Measurements from ENCODE around the gene FOXB2.
"Not testable (repeated sequence)": the region's sequence is repeated elsewhere in the genome, so short reads cannot be mapped to it uniquely, and the experiment has no call there.

FOXB2 gene

DNA sequence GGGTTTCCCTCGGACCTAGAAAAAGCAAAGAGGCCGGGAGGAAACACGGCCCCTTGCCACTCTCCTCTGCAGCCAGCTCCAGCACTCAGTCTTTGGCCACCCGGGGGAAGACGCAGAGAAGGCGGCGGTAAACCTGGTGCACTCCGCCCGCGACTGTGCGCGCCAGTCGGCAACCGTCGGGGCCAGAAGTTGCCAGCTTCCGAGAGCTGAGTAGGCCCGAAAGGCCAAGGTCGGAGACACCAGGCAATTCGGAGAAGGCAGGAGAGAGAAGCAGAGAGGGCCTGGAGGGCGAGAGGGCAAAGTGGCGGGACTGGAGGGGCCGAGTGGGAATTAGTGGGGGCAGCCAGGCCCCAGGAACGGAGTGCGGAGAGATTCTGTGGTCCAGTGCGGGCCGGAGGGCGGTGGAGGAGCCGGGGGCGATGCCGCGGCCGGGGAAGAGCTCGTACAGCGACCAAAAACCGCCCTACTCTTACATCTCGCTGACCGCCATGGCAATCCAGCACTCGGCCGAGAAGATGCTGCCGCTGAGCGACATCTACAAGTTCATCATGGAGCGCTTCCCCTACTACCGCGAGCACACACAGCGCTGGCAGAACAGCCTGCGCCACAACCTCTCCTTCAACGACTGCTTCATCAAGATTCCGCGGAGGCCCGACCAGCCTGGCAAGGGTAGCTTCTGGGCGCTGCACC, at the start of gene FOXB2:
FOXB2 (plus strand) TSS at position 420 of the 690 bp plus-strand sequence; CDS start at position 420, 0 bp downstream.
- 0 out of 2 replicates have a peak within 1 kb of the TSS, but pooled peaks have one; percentile 12 for H3K27ac ChIP-seq
- TF ChIP-seq, protein P1, sequence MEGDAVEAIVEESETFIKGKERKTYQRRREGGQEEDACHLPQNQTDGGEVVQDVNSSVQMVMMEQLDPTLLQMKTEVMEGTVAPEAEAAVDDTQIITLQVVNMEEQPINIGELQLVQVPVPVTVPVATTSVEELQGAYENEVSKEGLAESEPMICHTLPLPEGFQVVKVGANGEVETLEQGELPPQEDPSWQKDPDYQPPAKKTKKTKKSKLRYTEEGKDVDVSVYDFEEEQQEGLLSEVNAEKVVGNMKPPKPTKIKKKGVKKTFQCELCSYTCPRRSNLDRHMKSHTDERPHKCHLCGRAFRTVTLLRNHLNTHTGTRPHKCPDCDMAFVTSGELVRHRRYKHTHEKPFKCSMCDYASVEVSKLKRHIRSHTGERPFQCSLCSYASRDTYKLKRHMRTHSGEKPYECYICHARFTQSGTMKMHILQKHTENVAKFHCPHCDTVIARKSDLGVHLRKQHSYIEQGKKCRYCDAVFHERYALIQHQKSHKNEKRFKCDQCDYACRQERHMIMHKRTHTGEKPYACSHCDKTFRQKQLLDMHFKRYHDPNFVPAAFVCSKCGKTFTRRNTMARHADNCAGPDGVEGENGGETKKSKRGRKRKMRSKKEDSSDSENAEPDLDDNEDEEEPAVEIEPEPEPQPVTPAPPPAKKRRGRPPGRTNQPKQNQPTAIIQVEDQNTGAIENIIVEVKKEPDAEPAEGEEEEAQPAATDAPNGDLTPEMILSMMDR (IDR thresholded peaks at IDR 0.05): no peak
- TF ChIP-seq ZFX (IDR thresholded peaks at IDR 0.05; ENCODE audit: borderline replicate concordance): no peak

DNA sequence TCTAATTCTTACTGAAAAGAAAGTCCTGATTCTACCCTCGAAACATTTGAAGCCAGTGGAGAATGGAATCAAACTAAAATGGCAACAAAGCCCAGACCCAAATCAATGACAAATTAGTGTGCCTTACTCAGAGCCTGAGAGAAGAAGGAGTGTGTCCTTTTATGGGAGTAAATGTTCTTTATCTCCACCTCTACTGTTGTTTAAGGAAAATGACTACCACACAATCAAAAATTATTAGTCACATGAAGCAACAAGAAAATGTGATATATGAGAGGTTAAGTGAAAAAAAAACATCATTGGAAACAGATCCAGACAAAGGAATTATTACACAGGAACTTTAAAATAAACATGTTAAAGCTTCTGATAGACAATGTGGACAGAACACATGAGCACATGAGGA, 49.7 kb upstream of the FOXB2 start:
- TF ChIP-seq ZFX (IDR thresholded peaks at IDR 0.05; ENCODE audit: borderline replicate concordance): no peak
- TF ChIP-seq, protein P1 (IDR thresholded peaks at IDR 0.05): no peak
- H3K27ac ChIP-seq: no peak overlapping the region

DNA sequence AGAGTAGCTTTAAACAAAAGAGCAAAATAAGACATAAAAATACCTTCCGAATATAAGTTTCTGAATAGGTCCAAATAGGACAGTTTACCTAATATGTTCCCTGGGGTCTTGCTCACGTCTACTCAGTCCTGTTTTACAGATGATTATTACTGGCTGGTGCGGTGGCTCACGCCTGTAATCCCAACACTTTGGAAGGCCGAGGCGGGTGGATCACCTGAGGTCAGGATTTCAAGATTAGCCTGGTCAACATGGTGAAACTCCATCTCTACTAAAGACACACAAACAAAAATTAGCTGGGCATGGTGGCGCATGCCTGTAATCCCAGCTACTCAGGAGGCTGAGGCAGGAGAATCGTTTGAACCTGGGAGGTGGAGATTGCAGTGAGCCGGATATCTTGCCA, 40.6 kb upstream of the FOXB2 start:
- H3K27ac ChIP-seq: not testable (repeated sequence)

DNA sequence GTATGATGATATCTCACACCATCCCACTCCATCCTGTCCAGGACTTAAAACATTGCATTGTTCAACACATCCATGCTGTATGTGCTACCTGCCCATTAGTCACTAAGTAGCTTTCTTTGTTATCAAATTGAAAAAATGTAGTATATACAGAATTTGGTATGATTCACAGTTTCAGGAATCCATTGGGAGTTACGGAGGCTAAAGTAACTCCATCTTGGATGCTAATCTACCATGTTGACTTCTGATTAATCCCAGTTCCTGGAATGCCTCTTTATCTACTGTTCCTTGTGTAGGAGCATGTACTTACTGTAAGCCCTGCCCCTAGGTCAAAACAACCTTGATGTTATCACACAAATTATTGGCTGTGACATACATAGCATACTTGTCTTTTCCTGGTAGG, 38.9 kb upstream of the FOXB2 start:
- no peak for TF ChIP-seq ZFX (IDR thresholded peaks at IDR 0.05; ENCODE audit: borderline replicate concordance)
- TF ChIP-seq, protein P1 (IDR thresholded peaks at IDR 0.05): no peak
- no peak overlapping the region for H3K27ac ChIP-seq

DNA sequence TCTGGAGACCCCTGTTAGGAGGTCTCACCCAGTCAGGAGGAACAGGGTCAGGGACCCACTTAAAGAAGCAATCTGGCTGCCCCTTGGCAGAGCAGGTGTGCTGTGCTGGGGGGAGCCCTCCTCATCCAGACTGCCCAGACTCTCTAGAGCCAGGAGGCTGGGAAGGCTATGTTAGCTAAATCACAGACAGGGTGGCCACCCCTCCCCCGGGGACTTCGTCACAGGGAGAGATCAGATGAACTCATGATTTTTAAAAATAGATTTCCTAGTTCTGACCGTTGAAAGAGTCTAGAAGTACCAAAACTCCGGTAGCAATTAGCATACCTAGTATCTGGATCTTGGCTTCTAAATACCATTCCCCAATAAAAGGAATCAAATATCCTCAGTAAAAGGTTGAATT, 35.0 kb upstream of the FOXB2 start:
- H3K27ac ChIP-seq: no peak overlapping the region
- TF ChIP-seq, protein P1 (IDR thresholded peaks at IDR 0.05): no peak
- TF ChIP-seq ZFX (IDR thresholded peaks at IDR 0.05; ENCODE audit: borderline replicate concordance): no peak

DNA sequence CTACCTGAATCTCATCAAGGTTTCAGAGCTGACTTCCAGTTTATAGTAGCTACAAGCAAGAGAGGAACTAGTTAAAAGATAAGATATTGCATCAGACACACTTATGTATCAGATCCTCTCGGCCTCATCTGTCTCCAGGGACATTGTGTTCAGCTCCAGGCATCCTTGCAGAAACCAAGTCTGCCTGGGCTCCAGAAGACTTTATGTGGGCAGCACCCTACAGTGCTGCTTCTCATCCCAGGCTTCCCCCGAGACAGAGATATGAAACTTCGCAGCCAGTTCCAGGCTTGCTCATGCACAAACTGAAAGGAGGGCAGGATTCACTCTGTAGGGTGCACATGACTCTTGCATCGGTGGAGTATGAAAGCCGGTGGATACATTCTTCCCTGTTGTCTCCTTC, 33.9 kb upstream of the FOXB2 start:
- TF ChIP-seq, protein P1 (IDR thresholded peaks at IDR 0.05): no peak
- TF ChIP-seq ZFX (IDR thresholded peaks at IDR 0.05; ENCODE audit: borderline replicate concordance): no peak
- no peak overlapping the region for H3K27ac ChIP-seq

DNA sequence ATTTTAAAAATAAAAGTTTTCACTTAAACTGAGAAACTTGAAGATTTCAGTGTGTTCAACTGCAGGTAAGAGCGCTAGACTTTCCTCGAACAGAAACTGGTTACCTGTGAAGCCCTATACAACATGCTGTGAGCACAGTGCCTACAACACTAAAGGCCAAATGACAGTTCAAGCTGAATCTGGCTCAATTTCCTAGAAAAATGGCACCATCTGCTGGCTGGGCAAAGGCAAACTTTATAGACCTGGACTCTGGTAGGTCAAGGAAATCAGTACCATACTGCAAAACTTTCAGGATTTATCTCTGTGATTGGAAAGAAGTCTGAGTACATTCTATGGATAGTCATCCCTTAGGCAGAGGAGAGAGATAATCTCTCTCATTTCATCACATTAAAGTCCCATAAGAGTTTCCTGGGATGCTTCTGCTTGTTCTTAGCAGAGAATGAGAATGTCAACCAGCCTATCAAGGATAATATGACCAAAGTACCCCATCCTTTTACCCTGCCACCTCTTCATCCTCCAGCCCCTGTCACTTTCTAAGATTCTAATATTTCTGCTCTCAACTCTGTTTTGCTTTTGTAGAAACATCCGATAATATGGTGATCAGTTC, 31.8 kb upstream of the FOXB2 start:
- no peak for TF ChIP-seq ZFX (IDR thresholded peaks at IDR 0.05; ENCODE audit: borderline replicate concordance)
- TF ChIP-seq, protein P1 (IDR thresholded peaks at IDR 0.05): peak; percentile 61
- no peak overlapping the region for H3K27ac ChIP-seq
